T-helper 22 cell (primary cell): ENCODE data around the gene YEATS2.

Experiments used
- DNase-seq: peaks from one replicate; pipeline ENCODE4 v3.0.0-alpha.2; 2020; ENCODE audit warnings: low read depth

YEATS2 gene

DNA sequence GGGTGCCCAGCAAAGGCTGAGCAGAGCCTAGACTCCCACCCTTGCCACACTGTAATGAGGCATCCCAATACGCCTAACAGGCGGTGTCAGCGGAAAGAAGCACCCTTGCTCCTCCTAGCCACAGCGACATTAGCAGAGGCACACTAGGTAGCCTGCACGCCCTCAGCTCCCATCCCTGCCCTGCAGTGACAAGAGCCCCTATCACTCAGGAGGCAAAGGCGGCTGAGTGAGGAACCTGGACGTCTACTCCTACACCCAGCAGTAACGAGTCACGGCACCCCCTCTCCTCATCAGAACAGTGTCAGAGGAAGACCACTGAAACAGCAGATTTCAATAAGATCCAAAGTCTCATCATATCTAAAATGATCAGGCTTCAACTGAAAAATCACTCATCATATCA lies 139.8 kb downstream of the YEATS2 start:
- DNase-seq, result no peak

DNA sequence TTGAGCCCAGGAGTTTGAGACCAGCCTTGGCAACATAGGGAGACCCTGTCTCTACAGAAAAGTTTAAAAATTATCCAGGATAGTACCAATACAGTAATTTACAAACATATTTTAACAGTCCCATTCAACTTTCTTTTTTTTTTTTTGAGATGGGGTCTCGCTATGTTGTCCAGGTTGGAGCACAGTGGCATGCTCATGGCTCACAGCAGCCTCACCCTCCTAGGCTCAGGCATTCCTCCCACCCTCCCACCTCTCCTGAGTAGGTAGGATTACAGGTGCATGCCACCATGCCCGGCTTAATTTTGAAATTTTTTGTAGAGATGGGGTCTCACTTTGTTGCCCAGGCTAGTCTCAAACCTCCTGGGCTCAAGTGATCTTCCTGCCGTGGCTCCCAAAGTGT lies 140.3 kb downstream of the YEATS2 start:
- DNase-seq, result no peak

- no peak for DNase-seq
Observed at GRCh38 chr3:183839751-183840150, 142.2 kb downstream of the YEATS2 start.

DNA sequence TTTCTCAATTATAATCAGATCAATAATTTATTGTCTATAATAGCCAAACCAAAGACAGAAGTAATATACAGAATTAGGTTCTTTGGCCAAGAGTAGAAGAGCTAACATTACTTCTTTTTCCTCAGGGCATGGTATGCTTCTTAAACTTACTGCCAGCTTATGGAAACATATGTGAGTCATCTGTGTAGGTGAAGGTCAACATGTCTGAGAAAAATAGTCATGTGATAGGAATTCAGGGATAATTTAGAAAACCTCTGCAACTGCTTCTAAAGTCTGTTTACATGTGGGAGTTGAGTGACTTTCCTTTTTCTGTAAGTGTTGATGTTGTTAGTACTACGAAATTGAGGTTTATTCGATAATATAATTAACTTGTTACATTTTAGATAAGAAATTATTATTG lies 147.0 kb downstream of the YEATS2 start:
- no peak for DNase-seq

DNA sequence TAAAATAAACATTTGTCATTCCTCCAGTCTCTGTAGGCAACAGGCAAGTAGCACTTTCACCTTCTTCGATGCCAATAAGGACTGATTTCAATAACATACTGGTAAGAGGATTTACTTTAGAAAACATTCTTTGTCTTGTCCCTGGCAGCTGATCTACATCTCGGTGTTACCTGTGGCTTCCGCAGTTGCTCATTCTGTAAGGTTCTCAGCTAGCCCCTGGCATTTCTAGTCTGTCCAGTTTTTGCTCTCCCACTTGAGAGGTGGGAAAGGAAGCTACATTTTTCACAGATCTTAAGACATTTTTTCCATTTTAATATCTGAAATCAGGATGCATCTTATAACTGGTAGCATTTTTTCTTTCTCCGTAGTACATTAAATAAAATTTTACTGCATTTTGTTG lies 147.5 kb downstream of the YEATS2 start:
- DNase-seq, result no peak

DNA sequence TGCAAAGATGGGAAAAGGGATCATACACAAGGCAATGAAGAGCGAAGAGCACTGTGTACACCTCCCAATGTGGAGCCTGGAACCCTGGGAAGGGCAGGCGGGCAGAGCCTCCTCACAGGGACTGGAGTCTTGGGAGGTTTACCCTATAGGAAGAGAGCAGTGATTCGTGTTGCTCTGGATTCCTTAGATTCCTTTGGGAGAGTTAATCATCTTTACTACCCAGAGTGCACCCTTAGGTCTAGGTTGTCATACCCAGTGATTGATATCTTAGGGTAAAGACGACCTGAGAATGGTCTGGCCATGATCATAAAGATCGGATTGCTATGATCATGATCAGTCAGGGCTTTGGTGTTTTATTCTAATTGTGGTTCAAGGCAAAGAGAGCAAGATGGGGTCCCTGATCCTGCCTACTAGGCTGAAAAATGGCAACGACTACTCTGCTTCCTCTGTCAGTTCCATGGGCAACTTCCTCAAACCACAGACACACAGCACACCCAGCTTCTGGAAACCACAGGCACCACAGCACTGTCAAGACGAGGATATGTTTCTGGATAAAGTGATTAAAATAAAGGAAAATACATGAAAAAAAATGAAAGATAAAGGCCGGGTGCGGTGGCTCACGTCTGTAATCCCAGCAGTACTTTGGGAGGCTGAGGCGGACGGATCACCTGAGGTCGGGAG lies 148.2 kb downstream of the YEATS2 start:
- DNase-seq, result no peak

GRCh38 chr3:183854318-183855035 lies 156.9 kb downstream of the YEATS2 start:
- DNase-seq, result no peak

DNA sequence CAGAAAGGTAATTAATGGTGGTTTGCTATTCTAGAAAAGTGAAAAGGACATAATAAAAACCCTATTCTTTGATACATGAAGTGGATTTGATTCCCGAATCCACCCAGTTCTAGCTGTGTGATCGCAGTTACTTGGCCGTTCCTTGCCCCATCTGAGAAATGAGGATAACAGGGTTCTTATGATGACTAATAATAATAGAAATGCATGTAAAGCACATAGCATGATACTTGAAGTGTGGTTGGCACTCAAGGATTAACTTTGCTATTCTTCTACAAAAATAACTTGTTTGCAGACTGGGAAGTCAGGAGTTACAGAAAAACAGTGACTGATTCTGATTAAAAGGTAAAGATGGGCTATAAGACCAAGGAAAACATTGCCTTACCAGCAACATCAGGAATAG lies 160.3 kb downstream of the YEATS2 start:
- DNase-seq, result no peak
